Cardiac septum (tissue), 1 donor: Measurements from ENCODE around the gene HMCN2. TPM values are rescaled to one million over a fixed set of nuclear protein-coding genes. Genes with fewer than 3 reads are reported as not detected.
"Not testable (repeated sequence)": the region's sequence is repeated elsewhere in the genome, so short reads cannot be mapped to it uniquely, and the experiment has no call there.

Source experiments
- DNase-seq: peaks from one replicate; pipeline ENCODE4 v3.0.0-alpha.2; 2020; ENCODE audit warnings: low spot score
- intact Hi-C: fragments of 100-400 bp; cut with DNase I; formaldehyde crosslinking; loops from one replicate; pipeline ENCODE4 v1.14.0; 2022
- total RNA-seq: library from RNA; stranded (reverse); fragmentation: NEBNext Ultra II Directional; extraction: Animal tissue kit (Norgen Biotek cat#: 25700); gene quantifications from one replicate; pipeline ENCODE4 v1.2.1, GENCODE V29; 2021
- donor health status: DM: no; HTN: no; CAD: no.

HMCN2 gene
- total RNA-seq, 1 donor from 2014 or later = 5.3 TPM

GRCh38 chr9:130336885-130337284 lies 71.3 kb downstream of the HMCN2 start:
- no peak for DNase-seq
- intact Hi-C loops = no loop called here

- no peak for DNase-seq
- intact Hi-C loops = no loop called here
Observed at GRCh38 chr9:130337318-130337717, 71.8 kb downstream of the HMCN2 start.

GRCh38 chr9:130337784-130338380 lies 72.3 kb downstream of the HMCN2 start:
- intact Hi-C loops = no loop called here
- DNase-seq = no peak

GRCh38 chr9:130338891-130339290 lies 73.3 kb downstream of the HMCN2 start:
- DNase-seq, intact Hi-C loops: not testable (repeated sequence)

DNA sequence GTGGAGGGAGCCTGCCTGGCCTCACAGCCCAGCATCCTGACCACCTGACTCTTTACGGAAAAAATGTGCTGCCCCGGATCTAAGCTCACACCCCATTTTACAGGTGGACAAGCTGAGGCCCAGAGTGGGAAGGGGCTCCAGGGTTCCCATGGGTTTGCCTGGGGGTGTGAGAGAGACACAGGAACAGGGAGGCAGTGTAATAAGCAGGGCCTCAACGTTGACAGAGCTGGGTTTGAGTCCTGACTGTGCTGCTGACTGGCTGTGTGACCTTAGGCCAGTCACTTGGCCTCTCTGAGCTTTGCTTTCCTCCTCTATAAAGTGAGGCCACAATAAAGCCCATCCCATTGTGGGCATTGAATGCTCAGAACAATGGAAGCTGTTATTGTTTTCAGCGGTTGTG lies 73.7 kb downstream of the HMCN2 start:
- no peak for DNase-seq
- intact Hi-C loops = no loop called here

DNA sequence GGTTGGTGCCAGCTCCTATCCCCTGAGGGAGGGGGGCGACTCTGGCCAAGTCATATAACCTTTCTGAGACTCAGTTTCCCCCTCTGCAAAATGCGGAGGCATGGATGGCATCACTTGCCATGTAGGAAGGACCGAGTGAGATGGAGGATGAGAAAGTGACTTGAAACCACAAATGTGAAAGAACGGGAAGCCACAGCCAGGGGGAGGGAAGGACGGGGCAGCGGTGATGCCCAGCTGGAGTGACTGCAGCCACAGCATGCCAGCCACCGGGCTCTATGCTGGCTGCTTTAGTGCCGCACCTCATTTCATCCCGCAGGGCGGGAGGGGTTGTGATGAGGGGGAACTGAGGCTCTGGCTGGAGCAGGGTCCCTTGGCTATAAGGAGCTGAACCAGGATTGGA lies 74.5 kb downstream of the HMCN2 start:
- intact Hi-C loops = loop anchor here (5.0 kb wide), 1 partner anchor 233 kb away; no protein-coding TSS in a partner anchor
- no peak for DNase-seq

DNA sequence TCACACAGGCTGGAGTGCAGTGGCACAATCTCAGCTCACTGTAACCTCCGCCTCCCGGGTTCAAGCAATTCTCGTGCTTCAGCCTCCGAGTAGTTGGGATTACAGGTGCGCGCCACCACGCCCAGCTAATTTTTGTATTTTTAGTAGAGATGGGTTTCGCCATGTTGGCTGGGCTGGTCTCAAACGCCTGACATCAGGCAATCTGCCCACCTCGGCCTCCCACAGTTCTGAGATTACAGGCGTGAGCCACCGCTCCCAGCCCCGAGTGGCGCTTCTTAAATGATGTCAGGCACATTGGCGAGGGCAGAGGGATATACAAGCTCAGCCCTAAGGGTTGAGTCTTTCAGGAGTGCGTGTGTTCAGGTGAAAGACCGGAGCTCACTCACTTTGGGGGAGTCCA lies 75.0 kb downstream of the HMCN2 start:
- not testable (repeated sequence) for DNase-seq
- intact Hi-C loops = loop anchor here (5.0 kb wide), 1 partner anchor 233 kb away; no protein-coding TSS in a partner anchor

DNA sequence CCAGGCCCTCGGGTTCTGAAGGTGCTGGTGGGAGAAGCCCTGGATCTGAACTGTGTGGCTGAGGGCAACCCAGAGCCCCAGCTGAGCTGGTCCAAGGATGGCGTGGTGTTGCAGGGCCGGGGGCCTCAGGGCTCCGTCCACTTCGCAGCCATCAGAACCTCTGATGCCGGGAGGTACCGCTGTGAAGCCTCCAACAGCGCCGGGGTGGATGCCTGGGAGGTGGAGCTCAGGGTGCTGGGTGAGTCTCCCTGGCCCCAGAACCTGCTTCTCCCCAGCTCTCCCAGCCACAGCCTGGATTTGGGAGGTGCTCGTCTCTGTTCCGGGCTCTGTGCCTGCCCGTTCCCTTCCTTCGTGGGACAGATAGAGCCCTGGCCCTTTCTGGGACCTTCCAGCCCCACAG lies 75.6 kb downstream of the HMCN2 start:
- intact Hi-C loops = loop anchor here (5.0 kb wide), 1 partner anchor 234 kb away; no protein-coding TSS in a partner anchor
- DNase-seq = no peak

DNA sequence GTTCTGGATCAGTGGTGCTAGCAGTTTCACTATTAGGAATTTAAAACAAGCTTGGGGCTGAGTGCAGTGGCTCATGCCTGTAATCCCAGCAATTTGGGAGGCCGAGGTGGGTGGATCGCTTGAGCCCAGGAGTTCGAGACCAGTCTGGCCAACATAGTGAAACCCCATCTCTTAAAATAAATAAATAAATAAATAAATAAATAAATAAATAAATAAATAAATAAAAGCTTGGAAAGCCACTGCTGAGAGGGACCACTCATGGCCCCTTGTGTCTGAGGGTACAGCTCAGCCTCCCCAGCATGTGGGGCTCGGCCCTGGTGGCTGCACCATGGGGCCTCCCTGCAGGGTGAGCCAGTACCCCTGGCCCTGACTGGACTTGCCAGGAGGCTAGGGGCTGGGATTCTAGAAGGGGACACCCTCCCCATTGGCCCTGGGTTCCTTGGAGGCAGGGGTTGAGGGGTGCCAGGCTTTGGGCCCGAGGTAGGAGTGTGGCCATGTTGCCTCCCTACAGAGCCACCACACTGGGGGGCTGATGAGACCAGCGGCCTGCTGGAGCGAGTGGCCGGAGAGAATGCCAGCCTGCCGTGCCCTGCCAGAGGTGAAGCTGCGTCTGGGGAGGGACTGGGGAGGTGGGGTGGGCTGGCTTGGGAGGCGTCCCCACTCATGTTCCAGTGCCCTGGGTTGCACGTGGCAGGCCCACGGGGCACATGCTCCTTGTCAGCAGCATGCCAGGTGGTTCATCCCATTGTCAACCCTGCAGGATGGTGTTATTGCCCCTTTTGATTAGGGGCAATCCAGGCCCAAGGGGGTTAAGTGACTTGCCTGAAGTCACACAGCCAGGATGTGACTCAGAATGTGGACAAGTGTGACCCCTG lies 76.5 kb downstream of the HMCN2 start:
- no peak for DNase-seq
- intact Hi-C loops = loop anchor here (5.0 kb wide), 1 partner anchor 235 kb away; no protein-coding TSS in a partner anchor

DNA sequence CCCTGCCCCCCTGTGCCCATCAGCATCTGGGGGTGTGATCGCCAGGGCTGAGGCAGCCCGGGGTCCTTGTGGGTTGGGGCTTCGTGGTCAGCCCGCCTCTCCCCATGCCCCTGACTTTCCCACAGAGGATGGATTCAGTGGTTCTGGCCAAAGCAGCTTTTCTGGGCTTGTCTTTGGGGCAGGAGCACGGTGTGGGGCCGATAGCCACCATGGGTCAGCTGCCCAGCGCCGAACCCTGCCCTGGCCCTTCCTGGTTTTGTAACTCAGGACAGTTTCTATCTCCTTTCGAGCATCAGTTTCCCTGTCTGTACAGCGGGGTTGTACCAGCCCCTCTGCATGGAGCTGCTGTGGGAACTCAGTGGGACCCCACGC lies 77.1 kb downstream of the HMCN2 start:
- DNase-seq = no peak
- intact Hi-C loops = loop anchor here (5.0 kb wide), 1 partner anchor 235 kb away; no protein-coding TSS in a partner anchor

GRCh38 chr9:130343445-130343918 lies 77.9 kb downstream of the HMCN2 start:
- intact Hi-C loops = loop anchor here (5.0 kb wide), 1 partner anchor 236 kb away; no protein-coding TSS in a partner anchor
- DNase-seq = no peak

DNA sequence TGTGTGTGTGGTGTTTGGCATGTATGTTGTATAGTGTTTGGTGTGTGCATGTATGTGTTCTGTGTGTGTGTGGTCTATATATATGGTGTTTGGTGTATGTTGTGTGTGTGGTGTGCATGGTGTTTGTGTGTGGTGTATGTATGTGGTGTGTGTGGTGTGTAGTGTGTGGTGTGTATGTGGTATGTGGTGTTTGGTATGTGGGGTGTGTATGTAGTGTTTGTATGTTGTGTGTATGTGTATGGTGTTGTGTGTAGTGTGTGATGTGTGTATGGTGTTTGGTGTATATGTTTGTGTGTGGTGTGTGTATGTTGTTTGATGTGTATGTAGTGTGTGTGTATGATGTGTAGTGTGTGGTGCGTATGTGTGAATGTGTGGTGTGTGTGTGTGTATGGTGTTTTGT lies 78.8 kb downstream of the HMCN2 start:
- DNase-seq = no peak
- intact Hi-C loops = loop anchor here (5.0 kb wide), 1 partner anchor 237 kb away; no protein-coding TSS in a partner anchor

- no peak for DNase-seq
- intact Hi-C loops = no loop called here
Observed at GRCh38 chr9:130345009-130345896, 79.7 kb downstream of the HMCN2 start.

- intact Hi-C loops = no loop called here
Observed at GRCh38 chr9:130345897-130346385, 80.4 kb downstream of the HMCN2 start.

GRCh38 chr9:130346431-130346830 lies 80.9 kb downstream of the HMCN2 start:
- intact Hi-C loops = no loop called here
- DNase-seq = no peak

More at GRCh38 chr9:130345897-130346385, 80.4 kb downstream of the HMCN2 start:
- no peak for DNase-seq

DNA sequence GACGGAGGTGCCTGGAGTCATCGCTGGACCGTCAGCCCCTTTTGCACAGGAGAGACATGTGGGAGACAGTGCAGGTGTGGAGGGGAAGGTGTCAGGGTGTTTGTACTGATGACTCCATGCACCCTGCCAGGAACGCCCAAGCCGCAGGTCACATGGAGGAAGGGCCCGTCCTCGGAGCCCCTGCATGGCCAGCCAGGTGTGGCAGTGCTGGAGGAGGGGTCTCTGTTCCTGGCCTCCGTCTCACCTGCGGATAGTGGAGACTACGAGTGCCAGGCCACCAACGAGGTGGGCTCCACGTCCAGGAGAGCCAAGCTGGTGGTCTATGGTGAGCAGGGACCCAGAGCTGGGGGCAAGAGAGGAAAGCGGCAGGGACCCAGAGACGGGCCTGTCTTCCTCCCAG lies 81.5 kb downstream of the HMCN2 start:
- intact Hi-C loops = no loop called here
- DNase-seq = no peak

GRCh38 chr9:130347931-130348330 lies 82.4 kb downstream of the HMCN2 start:
- no peak for DNase-seq
- intact Hi-C loops = no loop called here

DNA sequence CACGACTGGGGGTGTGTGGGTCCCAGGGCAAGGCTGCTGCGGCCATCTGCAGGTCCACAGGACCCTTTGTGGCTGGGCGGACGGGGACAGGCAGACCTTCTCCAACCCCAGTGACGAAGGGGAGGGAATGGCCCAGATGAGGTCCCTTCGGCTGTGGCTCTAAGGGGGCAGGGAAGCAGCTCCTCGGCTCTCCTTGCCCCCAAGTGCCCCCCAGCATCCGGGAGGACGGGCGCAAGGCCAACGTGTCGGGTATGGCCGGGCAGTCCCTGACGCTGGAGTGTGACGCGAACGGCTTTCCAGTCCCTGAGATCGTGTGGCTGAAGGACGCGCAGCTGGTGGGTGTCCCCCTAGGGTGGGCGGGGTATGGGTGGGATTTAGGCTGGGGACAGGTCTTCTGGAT lies 82.8 kb downstream of the HMCN2 start:
- intact Hi-C loops = no loop called here
- DNase-seq = no peak

DNA sequence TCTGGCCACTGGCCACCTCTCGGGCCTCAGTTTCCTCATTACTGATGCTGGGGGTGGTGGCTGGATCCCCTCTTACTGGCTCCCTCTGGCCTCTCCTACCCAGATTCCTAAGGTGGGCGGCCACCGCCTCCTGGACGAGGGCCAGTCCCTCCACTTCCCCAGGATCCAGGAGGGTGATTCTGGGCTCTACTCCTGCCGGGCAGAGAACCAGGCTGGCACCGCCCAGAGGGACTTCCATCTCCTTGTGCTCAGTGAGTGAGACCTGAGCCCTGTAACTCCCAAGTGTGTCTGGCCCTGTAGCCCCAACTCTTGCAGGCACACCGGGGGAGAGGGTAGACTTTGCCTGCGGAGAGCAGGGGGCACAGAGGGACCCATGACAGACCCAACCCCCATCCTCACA lies 83.3 kb downstream of the HMCN2 start:
- DNase-seq = no peak
- intact Hi-C loops = no loop called here
